ENCODE data around the gene TBL1X.

Gene TBL1X

GRCh38 chrX:9781941-9782340 is 317.1 kb downstream of the TBL1X start:
- DNase-seq: no peak

- no peak for DNase-seq
Measured at GRCh38 chrX:9784332-9784731, 319.5 kb downstream of the TBL1X start.

DNA sequence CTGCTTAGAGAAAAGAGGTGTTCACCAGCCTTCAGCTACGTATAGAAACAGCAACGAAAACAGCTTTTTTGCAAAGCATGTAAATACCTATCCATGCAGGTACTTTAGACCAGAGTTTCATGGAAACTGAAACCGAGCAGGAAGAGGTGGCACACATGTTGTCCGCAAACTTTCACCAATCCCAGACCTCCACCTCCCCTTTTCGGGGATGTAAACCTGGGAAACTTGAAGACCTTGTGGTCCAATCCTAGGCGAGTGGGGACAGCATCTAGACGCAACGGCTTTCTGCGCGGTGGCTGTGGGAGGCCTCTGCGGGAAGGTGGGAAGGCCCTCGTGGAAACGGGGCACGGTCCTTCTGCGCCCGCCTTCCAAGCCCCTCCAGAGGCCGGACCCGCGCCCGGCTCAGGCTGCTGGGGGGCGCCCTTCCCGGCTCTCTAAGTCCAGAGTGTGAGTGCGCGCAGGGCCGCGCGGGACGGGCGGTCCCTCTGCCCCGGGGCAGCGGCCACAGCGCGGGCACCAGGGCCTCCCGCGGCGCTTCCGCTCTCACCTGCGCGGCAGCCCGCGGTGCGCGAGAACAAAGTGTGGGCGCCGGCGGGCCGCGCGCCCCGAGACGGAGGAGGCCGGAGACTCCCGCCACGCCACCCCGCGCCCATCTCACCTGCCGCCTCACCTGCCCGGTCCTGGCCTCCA is 320.5 kb downstream of the TBL1X start:
- DNase-seq: no peak

- no peak for DNase-seq
Measured at GRCh38 chrX:9785944-9786797, 321.3 kb downstream of the TBL1X start, which contains the start of gene SHROOM2. SHROOM2 (plus strand) TSS chrX:9786429; CDS start chrX:9786546, 117 bp downstream.

DNA sequence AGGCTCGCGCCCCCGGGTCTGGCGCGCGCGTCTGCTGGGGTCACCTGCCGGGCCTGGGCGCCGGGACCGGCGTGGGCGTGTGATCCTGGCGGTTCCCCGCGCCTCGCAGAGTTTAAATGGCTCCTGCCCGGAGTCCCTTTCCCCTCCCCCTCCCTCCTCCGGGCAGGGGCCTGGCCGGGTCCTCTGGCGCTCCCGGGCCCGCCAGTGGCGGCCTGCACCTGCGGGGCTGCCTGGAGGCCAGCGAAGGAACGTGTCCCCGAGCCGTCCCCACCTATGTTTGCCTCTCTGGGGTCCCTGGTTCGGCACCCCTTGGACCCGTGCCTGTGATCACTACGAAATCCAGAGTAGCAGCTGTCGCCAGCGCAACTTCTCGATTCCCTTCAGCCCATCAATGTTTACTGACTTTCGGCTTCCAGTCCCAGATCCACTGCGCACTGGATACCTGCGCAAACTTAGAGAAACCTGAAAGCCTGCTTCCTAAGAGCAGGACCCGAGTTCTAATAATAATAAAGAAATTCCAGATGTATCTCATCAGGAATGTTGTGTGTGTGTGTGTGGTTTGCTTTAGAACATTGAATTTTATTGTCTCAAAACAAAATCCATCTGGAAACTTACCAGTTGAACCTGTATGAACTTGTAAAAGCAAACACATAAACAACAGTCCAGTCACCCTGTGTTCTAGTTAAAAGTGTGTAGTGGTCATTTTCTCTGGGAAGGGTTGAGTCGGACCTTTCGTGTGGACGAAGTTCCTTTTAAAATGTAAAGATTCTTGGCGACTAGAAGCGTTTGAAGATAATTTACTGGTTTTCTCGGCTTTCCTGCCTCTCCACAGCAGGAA is 322.2 kb downstream of the TBL1X start:
- peak in 1 of 2 experiments; percentile 16 for DNase-seq

GRCh38 chrX:9788911-9789310 is 324.1 kb downstream of the TBL1X start:
- DNase-seq: no peak

DNA sequence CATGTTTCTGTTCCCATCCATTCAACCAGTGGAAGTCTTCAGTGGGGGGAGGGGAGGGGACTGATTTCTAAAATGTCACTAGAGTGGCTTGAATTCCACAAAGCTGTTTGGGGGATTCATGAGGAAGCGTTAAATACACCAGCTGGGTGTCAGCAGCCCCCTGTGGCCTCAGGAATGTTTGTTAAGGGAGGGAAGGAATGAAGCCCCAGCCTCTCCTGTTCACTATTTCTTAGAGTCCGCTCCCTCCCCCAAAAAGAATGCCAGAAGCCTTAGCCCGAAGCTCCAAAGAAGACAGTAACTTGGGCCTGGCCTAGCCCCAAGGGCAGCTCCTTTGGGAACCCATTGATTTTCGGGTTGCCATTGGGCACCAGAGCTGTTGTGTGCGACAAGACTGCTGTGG is 324.7 kb downstream of the TBL1X start:
- no peak for DNase-seq
